H1 (cell line): ENCODE data around the gene SPATS2L. TPM values are rescaled to one million over a fixed set of nuclear protein-coding genes. Genes with fewer than 3 reads are reported as not detected.

Source experiments
- CTCF ChIA-PET: fragments of 300-600 bp; sonication (Branson Sonifier 250); formaldehyde crosslinking; loops from one replicate; lab custom pipeline; 2021; ENCODE audit not compliant: partially characterized antibody; lab: Charles Lee
- POLR2A ChIA-PET: fragments of 300-600 bp; sonication (Branson Sonifier 250); formaldehyde crosslinking; loops from one replicate; lab custom pipeline; 2021; ENCODE audit warnings: inconsistent platforms; ENCODE audit not compliant: partially characterized antibody; lab: Charles Lee
- DNase-seq, 2 experiments: peaks; one replicate each; pipeline versions ENCODE4 v3.0.0 to v3.0.0-alpha.2; 2010 to 2022; ENCODE audit warnings: low spot score in 2 of 2, low read depth in 1 of 2, mixed read lengths in 1 of 2
- FAIRE-seq: peaks from 2 replicates; lab custom pipeline; 2011; peaks lifted over from hg19 to GRCh38; lab: Jason Lieb, UNC
- H2AFZ ChIP-seq: 2 replicates; pipeline ENCODE4 v1.8.1; 2012; ENCODE audit warnings: low read length, inconsistent platforms
- H2AK5ac ChIP-seq: 2 replicates; pipeline ENCODE4 v1.6.1; 2013; ENCODE audit warnings: low read depth, low read length
- H2BK120ac ChIP-seq: replicated peaks from 2 replicates; pipeline ENCODE3; 2013; ENCODE audit warnings: low read depth, low read length, inconsistent platforms
- H2BK12ac ChIP-seq: 2 replicates; pipeline ENCODE4 v1.6.1; 2013; ENCODE audit warnings: low read depth, low read length
- H2BK15ac ChIP-seq: 2 replicates; pipeline ENCODE4 v1.6.1; 2013; ENCODE audit warnings: low read length
- H2BK20ac ChIP-seq: 2 replicates; pipeline ENCODE4 v1.6.1; 2013; ENCODE audit warnings: low read length
- H2BK5ac ChIP-seq: 2 replicates; pipeline ENCODE4 v1.6.1; 2013; ENCODE audit warnings: low read depth, low read length
- H3K14ac ChIP-seq: 2 replicates; pipeline ENCODE4 v1.6.1; 2013; ENCODE audit warnings: inconsistent platforms; ENCODE audit not compliant: insufficient read length
- H3K18ac ChIP-seq: 2 replicates; pipeline ENCODE4 v1.6.1; 2013; ENCODE audit warnings: low read length; ENCODE audit errors: extremely low read depth
- H3K23ac ChIP-seq: 2 replicates; pipeline ENCODE4 v1.6.1; 2013; ENCODE audit warnings: inconsistent platforms; ENCODE audit not compliant: insufficient read length
- H3K23me2 ChIP-seq: 2 replicates; pipeline ENCODE4 v1.6.1; 2013; ENCODE audit warnings: low read depth, low read length
- H3K27ac ChIP-seq: 2 replicates; pipeline ENCODE4 v1.6.1; 2011; ENCODE audit warnings: low read depth, low read length, inconsistent platforms
- H3K27me3 ChIP-seq, 4 experiments: replicated peaks in 1 of 4; 1 replicate in 1 of 4; 2 replicates in 3 of 4; pipeline versions ENCODE4 v1.6.1 to v1.8.1; 2011 to 2013; ENCODE audit warnings: low read length in 3 of 4, mild to moderate bottlenecking in 3 of 4, inconsistent platforms in 2 of 4, mixed read lengths in 2 of 4, moderate library complexity in 1 of 4; ENCODE audit not compliant: control insufficient read depth in 3 of 4, insufficient read depth in 3 of 4; ENCODE audit errors: extremely low read depth in 1 of 4
- H3K36me3 ChIP-seq, 4 experiments: 2 replicates each; pipeline versions ENCODE4 v1.6.1 to v1.8.1; 2011 to 2013; ENCODE audit warnings: mild to moderate bottlenecking in 4 of 4, low read length in 3 of 4, moderate library complexity in 2 of 4, control low read depth in 1 of 4, inconsistent platforms in 1 of 4; ENCODE audit not compliant: insufficient read depth in 4 of 4, control insufficient read depth in 2 of 4
- H3K4ac ChIP-seq: replicated peaks from 2 replicates; pipeline ENCODE3; 2013; ENCODE audit warnings: low read length, low read depth, mixed read lengths, inconsistent platforms; ENCODE audit not compliant: insufficient read length
- H3K4me1 ChIP-seq, 4 experiments: replicated peaks in 1 of 4; 1 replicate in 1 of 4; 2 replicates in 3 of 4; pipeline versions ENCODE4 v1.6.1 to v1.8.1; 2011 to 2013; ENCODE audit warnings: low read length in 3 of 4, inconsistent platforms in 2 of 4, mixed read lengths in 1 of 4; ENCODE audit not compliant: insufficient read depth in 4 of 4, control insufficient read depth in 3 of 4
- H3K4me2 ChIP-seq, 2 experiments: 2 replicates each; pipeline versions ENCODE4 v1.6.1 to v1.8.1; 2011 to 2013; ENCODE audit warnings: low read depth in 2 of 2, low read length in 2 of 2, control low read depth in 1 of 2, inconsistent platforms in 1 of 2, mild to moderate bottlenecking in 1 of 2; ENCODE audit not compliant: insufficient read depth in 1 of 2
- H3K4me3 ChIP-seq, 4 experiments: fragments of 200-600, 300-600 bp in 1 of 4; sonication (generic), shearing (Covaris generic), sonication (Bioruptor Twin) in 1 of 4; 2 replicates each; pipeline versions ENCODE4 v1.5.1 to v1.8.1; 2011 to 2016; ENCODE audit warnings: low read length in 4 of 4, low read depth in 3 of 4, control low read depth in 2 of 4, inconsistent platforms in 2 of 4, mild to moderate bottlenecking in 2 of 4, mixed read lengths in 1 of 4, moderate library complexity in 1 of 4; ENCODE audit not compliant: insufficient read depth in 2 of 4; ENCODE audit errors: extremely low read depth in 1 of 4
- H3K56ac ChIP-seq: replicated peaks from 2 replicates; pipeline ENCODE3; 2013; ENCODE audit warnings: low read depth, mild to moderate bottlenecking, mixed read lengths, low read length, inconsistent platforms; ENCODE audit not compliant: insufficient read length
- H3K79me1 ChIP-seq: 2 replicates; pipeline ENCODE4 v1.6.1; 2013; ENCODE audit warnings: low read depth, low read length, control low read depth
- H3K79me2 ChIP-seq, 2 experiments: 2 replicates each; pipeline versions ENCODE4 v1.6.1 to v1.8.1; 2012 to 2013; ENCODE audit warnings: low read length in 2 of 2, mild to moderate bottlenecking in 2 of 2, inconsistent platforms in 1 of 2; ENCODE audit not compliant: insufficient read depth in 2 of 2, control insufficient read depth in 1 of 2
- H3K9ac ChIP-seq, 4 experiments: replicated peaks in 1 of 4; 1 replicate in 1 of 4; 2 replicates in 3 of 4; pipeline versions ENCODE4 v1.6.1 to v1.8.1; 2011 to 2013; ENCODE audit warnings: low read depth in 3 of 4, low read length in 3 of 4, control low read depth in 2 of 4, mild to moderate bottlenecking in 2 of 4, moderate library complexity in 2 of 4, inconsistent platforms in 1 of 4; ENCODE audit errors: extremely low read depth in 1 of 4
- H3K9me3 ChIP-seq, 2 experiments: 2 replicates each; pipeline versions ENCODE4 v1.6.1 to v1.8.1; 2012 to 2013; ENCODE audit warnings: mild to moderate bottlenecking in 2 of 2, moderate library complexity in 2 of 2, control low read depth in 1 of 2, inconsistent platforms in 1 of 2, low read depth in 1 of 2, low read length in 1 of 2, mixed read lengths in 1 of 2; ENCODE audit not compliant: insufficient read depth in 2 of 2
- H4K20me1 ChIP-seq, 2 experiments: replicated peaks in 1 of 2; 2 replicates each; pipeline versions ENCODE3 to v1.8.1; 2011 to 2013; ENCODE audit warnings: inconsistent platforms in 2 of 2, low read length in 2 of 2, mild to moderate bottlenecking in 1 of 2; ENCODE audit not compliant: insufficient read depth in 2 of 2, control insufficient read depth in 1 of 2
- H4K5ac ChIP-seq: 2 replicates; pipeline ENCODE4 v1.6.1; 2013; ENCODE audit warnings: low read length, low read depth, mixed read lengths, inconsistent platforms; ENCODE audit not compliant: insufficient read length
- H4K8ac ChIP-seq: 2 replicates; pipeline ENCODE4 v1.8.0; 2013; ENCODE audit warnings: mild to moderate bottlenecking, moderate library complexity, low read length, inconsistent platforms; ENCODE audit not compliant: insufficient read depth; ENCODE audit errors: extremely low read depth
- H4K91ac ChIP-seq: replicated peaks from 2 replicates; pipeline ENCODE3; 2013; ENCODE audit warnings: low read length, mixed read lengths, inconsistent platforms; ENCODE audit not compliant: insufficient read length
- CBX5 ChIP-seq: fragments of 300-800, 300-1000 bp; sonication (generic); IDR thresholded peaks from 2 replicates; pipeline ENCODE4 v1.7.1; 2016; ENCODE audit warnings: antibody characterized with exemption, low read length, low read depth
- CTBP2 ChIP-seq: IDR thresholded peaks from 2 replicates; pipeline ENCODE4 v1.7.0; 2011; ENCODE audit warnings: borderline replicate concordance, mild to moderate bottlenecking, moderate library complexity, mixed read lengths, low read length; ENCODE audit not compliant: insufficient read depth, insufficient read length
- KDM1A ChIP-seq: fragments of 200-600, 300-600 bp; sonication (generic); IDR thresholded peaks from 2 replicates; pipeline ENCODE4 v1.7.1; 2016; ENCODE audit warnings: mild to moderate bottlenecking, low read length, borderline replicate concordance
- POLR2A ChIP-seq, 2 experiments: IDR thresholded peaks; 1 replicate in 1 of 2; 2 replicates in 1 of 2; pipeline ENCODE4 v1.6.1; 2011; ENCODE audit warnings: low read depth in 2 of 2, low read length in 2 of 2, mild to moderate bottlenecking in 2 of 2; ENCODE audit errors: control extremely low read depth in 1 of 2
- POU5F1 ChIP-seq: IDR thresholded peaks from 2 replicates; pipeline ENCODE4 v1.6.1; 2011; ENCODE audit warnings: low read depth, mild to moderate bottlenecking, low read length, moderate library complexity
- SP2 ChIP-seq: IDR thresholded peaks from 2 replicates; pipeline ENCODE4 v1.6.1; 2012; ENCODE audit warnings: mild to moderate bottlenecking, low read length, inconsistent platforms
- TAF7 ChIP-seq: optimal IDR thresholded peaks from 2 replicates; pipeline ENCODE3; 2011; ENCODE audit warnings: low read depth, mild to moderate bottlenecking, inconsistent platforms, low read length, moderate library complexity, borderline replicate concordance
- WGBS, 2 experiments: shearing (Covaris generic) in 1 of 2; methylation state at CpG; one replicate each; pipeline versions ENCODE4 v1.1.6 to v1.1.7; 2013 to 2015; ENCODE audit warnings: low lambda C conversion rate in 2 of 2, mixed read lengths in 2 of 2, inconsistent platforms in 1 of 2, low coverage in 1 of 2, missing lambda C conversion rate in 1 of 2; ENCODE audit not compliant: insufficient replicate concordance in 2 of 2, insufficient coverage in 1 of 2, insufficient read length in 1 of 2; ENCODE audit errors: extremely low coverage in 1 of 2, missing lambda C conversion rate in 1 of 2; 5-methylcytosine and 5-hydroxymethylcytosine counted together
- polyA plus RNA-seq, 7 experiments: library from polyadenylated mRNA; depleted of rRNA in 3 of 7; stranded (reverse) in 5 of 7; unstranded in 2 of 7; fragments of >200 nt in 5 of 7; fragments of 200-250 nt in 2 of 7; gene quantifications; 1 replicate in 5 of 7; 2 replicates in 1 of 7; 4 replicates in 1 of 7; pipeline versions ENCODE4 v1.2.1 to v1.2.3, GENCODE V29; 2011 to 2013; ENCODE audit warnings: missing spikeins in 2 of 7, mixed read lengths in 2 of 7
- total RNA-seq: library from RNA; stranded (reverse); fragmentation: NEBNext Ultra II Directional; extraction: Animal tissue kit (Norgen Biotek cat#: 25700); gene quantifications from 2 replicates; pipeline ENCODE4 v1.2.1, GENCODE V29; 2021

The SPATS2L gene
- total and polyA plus RNA-seq, 2 of the 8 experiments (the other 6 are each of a cell fraction or from before 2014, with no cell fraction given): 67.3 to 189 TPM

GRCh38 chr2:200525066-200525465 lies 218.6 kb downstream of the SPATS2L start:
- Histone ChIP-seq H3K4me2 (no peak overlapping the region; a peak in 1 of 4 replicates), H4K8ac (no peak overlapping the region), H3K56ac (no peak overlapping the region), H3K27me3 (peaks cover 0 to 5% (median 1%) of the 10 kb centered on the region in 4 experiments; a peak in 3 of 7 replicates), H3K4me1 (peaks cover 0 to 3% (median 1%) of the 10 kb centered on the region in 4 experiments; a peak in 5 of 7 replicates), H3K14ac (no peak overlapping the region), H2BK20ac (no peak overlapping the region), H2AFZ (no peak overlapping the region), H3K23ac (no peak overlapping the region), H3K4ac (no peak overlapping the region), H3K9me3 (no peaks in the 10 kb centered on the region), H4K20me1 (peaks cover 0 to 3% of the 10 kb centered on the region in 2 experiments), H2BK12ac (no peak overlapping the region), H3K79me1 (0 out of 2 replicates have a peak, but pooled peaks cover 2% of the 10 kb centered on the region), H4K5ac (no peak overlapping the region), H2BK120ac (no peak overlapping the region), H3K79me2 (peaks cover 0 to 35% of the 10 kb centered on the region in 2 experiments; a peak in 2 of 4 replicates), H3K18ac (no peak overlapping the region), H3K27ac (no peak overlapping the region), H2BK15ac (no peak overlapping the region), H2AK5ac (no peak overlapping the region), H4K91ac (no peak overlapping the region), H3K23me2 (peaks cover 7% of the 10 kb centered on the region), H3K36me3 (no peaks in the 10 kb centered on the region), H3K9ac (no peak overlapping the region), H3K4me3 (peak overlapping the region in 1 of 4 experiments; percentile 82; a peak in 2 of 8 replicates), H2BK5ac (no peak overlapping the region)
- ChIA-PET CTCF (interaction anchor here (1.3 to 2.1 kb wide), 2 partner anchors 41 to 552 kb away, joined by 4 to 10 read pairs; no protein-coding TSS in a partner anchor), POLR2A (interaction anchor here (1.2 to 2.5 kb wide), 3 partner anchors 12 to 339 kb away, joined by 4 to 6 read pairs (median 4); partner anchors contain the start of genes CLK1 and KCTD18)
- no peak for DNase-seq
- no peak for FAIRE-seq
- TF ChIP-seq POU5F1: no peak
- no peak for TF ChIP-seq KDM1A
- TF ChIP-seq TAF7: no peak
- no peak for TF ChIP-seq CTBP2
- no peak for TF ChIP-seq SP2
- TF ChIP-seq CBX5: no peak
- no peak for TF ChIP-seq POLR2A (IDR thresholded peaks at IDR 0.05; ENCODE audit: control extremely low read depth in 1 of 2, low read depth in 2 of 2, low read length in 2 of 2)
- 88% methylated on average over 2 of the region's 2 CpGs; no CpG with 5 or more reads in 1 of the 2 experiments for WGBS, 2 experiments
